GM12878 (cell line): ENCODE data around the gene MYO7A. TPM values are rescaled to one million over a fixed set of nuclear protein-coding genes. Genes with fewer than 3 reads are reported as not detected.

ENCODE experiments used
- ATAC-seq: fragments of 200-7000 bp; cut with Tn5 transposase; 3 replicates; pipeline ENCODE4 v1.9.1; 2020; ENCODE audit warnings: mild to moderate bottlenecking, moderate library complexity
- BruUV-seq: library from RNA; stranded (reverse); fragments of 400-500 nt; replicated peaks from 2 replicates; lab custom pipeline; 2021; lab: Mats Ljungman, UMichigan
- CTCF ChIA-PET: fragments of 300-600 bp; sonication (Branson Sonifier 250); formaldehyde crosslinking; extraction: SDS; loops from one replicate; lab custom pipeline; 2021; ENCODE audit warnings: inconsistent platforms; lab: Yijun Ruan, JAX
- POLR2A ChIA-PET: fragments of 350-600 bp; formaldehyde crosslinking; extraction: SDS; loops from one replicate; lab custom pipeline; 2021; ENCODE audit warnings: inconsistent platforms; lab: Charles Lee
- RAD21 ChIA-PET: fragments of 300-600 bp; sonication (Branson Sonifier 250); formaldehyde crosslinking; loops from one replicate; lab custom pipeline; 2023; ENCODE audit warnings: antibody characterized with exemption; ENCODE audit not compliant: unreplicated experiment; lab: Charles Lee
- SMC1A ChIA-PET: fragments of 300-600 bp; sonication (Branson Sonifier 250); formaldehyde crosslinking; loops from one replicate; lab custom pipeline; 2023; ENCODE audit not compliant: unreplicated experiment, uncharacterized antibody; lab: Charles Lee
- DNase-seq: peaks from one replicate; pipeline ENCODE4 v3.0.0-alpha.2; 2011; ENCODE audit warnings: low read depth, low spot score
- FAIRE-seq: peaks from 3 replicates; lab custom pipeline; 2011; peaks lifted over from hg19 to GRCh38; lab: Jason Lieb, UNC
- H2AFZ ChIP-seq: 2 replicates; pipeline ENCODE4 v1.6.0; 2011; ENCODE audit warnings: low read depth, low read length, control low read depth; ENCODE audit not compliant: control insufficient read depth
- H3K27ac ChIP-seq: 2 replicates; pipeline ENCODE4 v1.5.1; 2011; ENCODE audit warnings: control low read depth; ENCODE audit not compliant: control insufficient read depth, insufficient read depth
- H3K27me3 ChIP-seq, 2 experiments: replicated peaks in 1 of 2; 2 replicates each; pipeline versions ENCODE4 v1.6.0 to v1.6.1; 2011; ENCODE audit warnings: low read length in 1 of 2; ENCODE audit not compliant: control insufficient read depth in 2 of 2, insufficient read depth in 2 of 2
- H3K36me3 ChIP-seq, 2 experiments: 2 replicates each; pipeline ENCODE4 v1.5.1; 2011; ENCODE audit warnings: low read length in 1 of 2; ENCODE audit not compliant: control insufficient read depth in 2 of 2, insufficient read depth in 2 of 2
- H3K4me1 ChIP-seq: 2 replicates; pipeline ENCODE4 v1.6.1; 2011; ENCODE audit warnings: mild to moderate bottlenecking, low read length, moderate library complexity, mixed read lengths; ENCODE audit not compliant: control insufficient read depth, insufficient read depth
- H3K4me2 ChIP-seq: 2 replicates; pipeline ENCODE4 v1.6.0; 2011; ENCODE audit warnings: control low read depth; ENCODE audit not compliant: control insufficient read depth, insufficient read depth
- H3K4me3 ChIP-seq: fragments of 200-600 bp; sonication (generic); 2 replicates; pipeline ENCODE4 v1.5.1; 2016
- H3K79me2 ChIP-seq: 2 replicates; pipeline ENCODE4 v1.6.0; 2011; ENCODE audit warnings: low read length; ENCODE audit not compliant: control insufficient read depth, insufficient read depth
- H3K9ac ChIP-seq: 2 replicates; pipeline ENCODE4 v1.8.0; 2011; ENCODE audit warnings: low read length, control low read depth, mixed read lengths; ENCODE audit not compliant: control insufficient read depth, insufficient read depth
- H3K9me3 ChIP-seq: replicated peaks from 3 replicates; pipeline ENCODE4 v1.5.1; 2011; ENCODE audit warnings: mild to moderate bottlenecking, low read length; ENCODE audit not compliant: control insufficient read depth, insufficient read depth
- H4K20me1 ChIP-seq: 2 replicates; pipeline ENCODE4 v1.6.0; 2011; ENCODE audit not compliant: control insufficient read depth, insufficient read depth
- BCL11A ChIP-seq: IDR thresholded peaks from 2 replicates; pipeline ENCODE4 v1.6.1; 2011; ENCODE audit warnings: low read depth, low read length
- IKZF2 ChIP-seq, 2 experiments: fragments of 450-650 bp; IDR thresholded peaks; 2 replicates each; pipeline ENCODE4 v1.6.1; 2017; ENCODE audit warnings: mild to moderate bottlenecking in 2 of 2, moderate library complexity in 2 of 2
- JUNB ChIP-seq: IDR thresholded peaks from 2 replicates; pipeline ENCODE4 v1.6.1; 2016; ENCODE audit warnings: antibody characterized with exemption, mild to moderate bottlenecking
- RFX5 ChIP-seq: IDR thresholded peaks from 2 replicates; pipeline ENCODE4 v1.6.1; 2011; ENCODE audit warnings: low read depth, low read length, improper control_type of control experiment
- STAT3 ChIP-seq: IDR thresholded peaks from 2 replicates; pipeline ENCODE4 v1.6.1; 2011; ENCODE audit warnings: low read depth, low read length, improper control_type of control experiment
- YBX1 ChIP-seq: fragments of 450-650 bp; IDR thresholded peaks from 2 replicates; pipeline ENCODE4 v1.6.1; 2016; ENCODE audit warnings: antibody characterized with exemption
- WGBS: methylation state at CpG from one replicate; pipeline ENCODE4 v1.1.6; 2016; ENCODE audit warnings: low lambda C conversion rate; ENCODE audit not compliant: insufficient replicate concordance, insufficient coverage; ENCODE audit errors: missing lambda C conversion rate; 5-methylcytosine and 5-hydroxymethylcytosine counted together
- in situ Hi-C: fragments of 300-500 bp; cut with MboI; formaldehyde crosslinking; loops from 9 replicates; pipeline ENCODE4 v1.14.3; 2018; ENCODE audit warnings: mixed read lengths
- intact Hi-C: fragments of 100-400 bp; cut with micrococcal nuclease; formaldehyde crosslinking; loops from one replicate; pipeline ENCODE4 v1.14.2; 2022; ENCODE audit not compliant: unreplicated experiment
- polyA plus RNA-seq, 11 experiments: library from polyadenylated mRNA; depleted of rRNA in 4 of 11; unstranded in 6 of 11; stranded (reverse) in 5 of 11; fragments of >200 nt; fragmentation: Nextera tagmentation in 4 of 11; fragmentation: Illumina TruSeq in 1 of 11; extraction: Ambion mirVana in 4 of 11; extraction: Trizol in 1 of 11; gene quantifications; 1 replicate in 1 of 11; 2 replicates in 10 of 11; pipeline versions ENCODE4 v1.2.1 to v1.2.3, GENCODE V29; 2011 to 2016; ENCODE audit warnings: inconsistent platforms in 2 of 11, missing spikeins in 2 of 11, low read depth in 1 of 11
- total RNA-seq, 4 experiments: library from RNA; depleted of rRNA in 3 of 4; stranded (reverse); fragments of >200 nt in 3 of 4; fragmentation: Illumina TruSeq in 1 of 4; extraction: Trizol in 1 of 4; gene quantifications; 2 replicates each; pipeline versions ENCODE4 v1.2.1 to v1.2.3, GENCODE V29; 2013 to 2021
- TF ChIP-seq, protein P1 (sequence below): fragments of 150-350 bp; IDR thresholded peaks from 2 replicates; pipeline ENCODE4 v1.6.1; 2014; ENCODE audit warnings: mild to moderate bottlenecking, low read depth, low read length
- TF ChIP-seq, protein P2 (sequence below): fragments of 450-650 bp; IDR thresholded peaks from 2 replicates; pipeline ENCODE4 v1.6.1; 2017; ENCODE audit warnings: mild to moderate bottlenecking, moderate library complexity

MYO7A gene
- total and polyA plus RNA-seq, 10 of the 15 experiments (the other 5 are each of a cell fraction or from before 2014, with no cell fraction given), result 0.01 to 0.21 (median 0.04) TPM; not detected in 6

DNA sequence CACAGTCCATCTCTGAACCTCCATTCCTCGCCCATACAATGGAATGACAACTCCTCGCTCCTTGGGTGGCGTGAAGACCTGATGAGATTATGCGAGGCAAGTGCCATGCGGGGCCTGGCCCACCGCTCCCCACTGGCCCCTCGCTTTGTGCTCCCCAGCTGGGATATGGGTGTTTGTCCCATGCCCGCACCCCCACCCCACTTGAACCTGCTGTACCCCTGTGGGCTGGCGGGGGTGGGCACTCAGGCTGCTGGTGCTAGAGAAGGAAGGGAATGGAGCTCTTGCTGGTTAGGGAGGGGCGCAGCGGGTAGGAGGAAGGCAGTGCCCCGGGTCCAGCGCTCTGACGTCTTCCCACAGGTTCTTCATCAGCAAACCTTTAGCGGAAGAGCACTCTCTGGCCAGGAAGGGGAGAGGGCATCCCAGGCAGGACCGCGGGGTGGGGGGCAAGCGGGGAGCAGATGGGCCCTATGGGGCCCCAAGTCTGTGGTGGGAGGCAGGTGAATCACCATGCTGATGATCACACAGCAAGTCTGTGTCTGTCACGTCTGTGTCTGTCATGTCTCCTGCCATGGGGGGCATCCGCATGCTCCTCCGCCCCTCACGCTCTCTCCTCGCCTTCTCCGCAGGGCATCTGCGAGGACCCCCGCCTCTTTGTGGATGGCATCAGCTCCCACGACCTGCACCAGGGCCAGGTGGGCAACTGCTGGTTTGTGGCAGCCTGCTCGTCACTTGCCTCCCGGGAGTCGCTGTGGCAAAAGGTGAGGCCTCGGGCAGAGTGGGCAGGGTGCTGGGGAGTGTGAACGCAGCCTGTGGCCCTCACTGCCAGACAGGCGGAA, 34.8 kb upstream of the MYO7A start:
- no peak for FAIRE-seq
- Histone ChIP-seq H3K4me3 (no peak overlapping the region), H3K9me3 (no peaks in the 10 kb centered on the region), H3K4me2 (no peak overlapping the region), H2AFZ (no peak overlapping the region), H3K79me2 (no peaks in the 10 kb centered on the region), H3K9ac (no peak overlapping the region), H3K36me3 (no peaks in the 10 kb centered on the region), H3K27ac (no peak overlapping the region), H3K27me3 (no peaks in the 10 kb centered on the region), H4K20me1 (no peaks in the 10 kb centered on the region), H3K4me1 (no peaks in the 10 kb centered on the region)
- in situ Hi-C loops (loop anchor here (5.0 kb wide), 1 partner anchor 46 kb away; no protein-coding TSS in a partner anchor), intact Hi-C loops (no loop called here)
- BruUV-seq, result no TSS peak
- CTCF ChIA-PET, result interaction anchor here (2.8 to 5.4 kb wide), 6 partner anchors 9 to 173 kb away, joined by 12 to 146 read pairs (median 35); partner anchors contain the start of genes CAPN5 and OMP
- POLR2A ChIA-PET, result no interaction called here
- 42% methylated on average over 30 of the region's 33 CpGs for WGBS
- TF ChIP-seq, protein P1, sequence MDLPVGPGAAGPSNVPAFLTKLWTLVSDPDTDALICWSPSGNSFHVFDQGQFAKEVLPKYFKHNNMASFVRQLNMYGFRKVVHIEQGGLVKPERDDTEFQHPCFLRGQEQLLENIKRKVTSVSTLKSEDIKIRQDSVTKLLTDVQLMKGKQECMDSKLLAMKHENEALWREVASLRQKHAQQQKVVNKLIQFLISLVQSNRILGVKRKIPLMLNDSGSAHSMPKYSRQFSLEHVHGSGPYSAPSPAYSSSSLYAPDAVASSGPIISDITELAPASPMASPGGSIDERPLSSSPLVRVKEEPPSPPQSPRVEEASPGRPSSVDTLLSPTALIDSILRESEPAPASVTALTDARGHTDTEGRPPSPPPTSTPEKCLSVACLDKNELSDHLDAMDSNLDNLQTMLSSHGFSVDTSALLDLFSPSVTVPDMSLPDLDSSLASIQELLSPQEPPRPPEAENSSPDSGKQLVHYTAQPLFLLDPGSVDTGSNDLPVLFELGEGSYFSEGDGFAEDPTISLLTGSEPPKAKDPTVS, result no peak
- TF ChIP-seq STAT3, result no peak
- TF ChIP-seq, protein P2, sequence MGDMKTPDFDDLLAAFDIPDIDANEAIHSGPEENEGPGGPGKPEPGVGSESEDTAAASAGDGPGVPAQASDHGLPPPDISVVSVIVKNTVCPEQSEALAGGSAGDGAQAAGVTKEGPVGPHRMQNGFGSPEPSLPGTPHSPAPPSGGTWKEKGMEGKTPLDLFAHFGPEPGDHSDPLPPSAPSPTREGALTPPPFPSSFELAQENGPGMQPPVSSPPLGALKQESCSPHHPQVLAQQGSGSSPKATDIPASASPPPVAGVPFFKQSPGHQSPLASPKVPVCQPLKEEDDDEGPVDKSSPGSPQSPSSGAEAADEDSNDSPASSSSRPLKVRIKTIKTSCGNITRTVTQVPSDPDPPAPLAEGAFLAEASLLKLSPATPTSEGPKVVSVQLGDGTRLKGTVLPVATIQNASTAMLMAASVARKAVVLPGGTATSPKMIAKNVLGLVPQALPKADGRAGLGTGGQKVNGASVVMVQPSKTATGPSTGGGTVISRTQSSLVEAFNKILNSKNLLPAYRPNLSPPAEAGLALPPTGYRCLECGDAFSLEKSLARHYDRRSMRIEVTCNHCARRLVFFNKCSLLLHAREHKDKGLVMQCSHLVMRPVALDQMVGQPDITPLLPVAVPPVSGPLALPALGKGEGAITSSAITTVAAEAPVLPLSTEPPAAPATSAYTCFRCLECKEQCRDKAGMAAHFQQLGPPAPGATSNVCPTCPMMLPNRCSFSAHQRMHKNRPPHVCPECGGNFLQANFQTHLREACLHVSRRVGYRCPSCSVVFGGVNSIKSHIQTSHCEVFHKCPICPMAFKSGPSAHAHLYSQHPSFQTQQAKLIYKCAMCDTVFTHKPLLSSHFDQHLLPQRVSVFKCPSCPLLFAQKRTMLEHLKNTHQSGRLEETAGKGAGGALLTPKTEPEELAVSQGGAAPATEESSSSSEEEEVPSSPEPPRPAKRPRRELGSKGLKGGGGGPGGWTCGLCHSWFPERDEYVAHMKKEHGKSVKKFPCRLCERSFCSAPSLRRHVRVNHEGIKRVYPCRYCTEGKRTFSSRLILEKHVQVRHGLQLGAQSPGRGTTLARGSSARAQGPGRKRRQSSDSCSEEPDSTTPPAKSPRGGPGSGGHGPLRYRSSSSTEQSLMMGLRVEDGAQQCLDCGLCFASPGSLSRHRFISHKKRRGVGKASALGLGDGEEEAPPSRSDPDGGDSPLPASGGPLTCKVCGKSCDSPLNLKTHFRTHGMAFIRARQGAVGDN, result no peak
- no peak for TF ChIP-seq BCL11A
- no peak for TF ChIP-seq IKZF2 (IDR thresholded peaks at IDR 0.05)
- TF ChIP-seq YBX1, result no peak
- TF ChIP-seq RFX5, result no peak
- no peak for TF ChIP-seq JUNB
- DNase-seq, result no peak
- RAD21 ChIA-PET, result interaction anchor here (2.5 to 5.9 kb wide), 2 partner anchors 45 to 172 kb away, joined by 51 to 84 read pairs; no protein-coding TSS in a partner anchor
- SMC1A ChIA-PET, result no interaction called here
- no peak for ATAC-seq
